HG03575 (cell line): ENCODE data around the gene LTB.
"Not testable (repeated sequence)": the region's sequence is repeated elsewhere in the genome, so short reads cannot be mapped to it uniquely, and the experiment has no call there.

Experiments
- ATAC-seq: cut with Tn5 transposase; IDR thresholded peaks from one replicate; pipeline ENCODE4 v1.9.1; 2021; ENCODE audit not compliant: unreplicated experiment, insufficient number of reproducible peaks, low FRiP score; ENCODE audit errors: extremely low read depth

The LTB gene

GRCh38 chr6:31558631-31559500 lies 23.4 kb downstream of the LTB start:
- no peak for ATAC-seq

GRCh38 chr6:31558318-31558625 lies 24.0 kb downstream of the LTB start:
- no peak for ATAC-seq

GRCh38 chr6:31557443-31558317 lies 24.5 kb downstream of the LTB start:
- ATAC-seq = no peak

GRCh38 chr6:31556307-31556706 lies 25.9 kb downstream of the LTB start:
- ATAC-seq = no peak

GRCh38 chr6:31551371-31551770 lies 30.9 kb downstream of the LTB start:
- not testable (repeated sequence) for ATAC-seq

GRCh38 chr6:31548544-31548873 lies 33.7 kb downstream of the LTB start:
- ATAC-seq = no peak

- ATAC-seq = no peak
Measured at GRCh38 chr6:31547727-31548543, 34.3 kb downstream of the LTB start.

- ATAC-seq = no peak
Measured at GRCh38 chr6:31546958-31547726, 35.1 kb downstream of the LTB start, which contains the start of gene NFKBIL1. TSS of gene NFKBIL1 (plus strand) at chr6:31547608. CDS start at chr6:31547695, 87 bp downstream.

- no peak for ATAC-seq
Measured at GRCh38 chr6:31546339-31546957, 35.8 kb downstream of the LTB start, which contains the start of gene ATP6V1G2. TSS of gene ATP6V1G2 (minus strand) at chr6:31546608. CDS start at chr6:31546559, 49 bp downstream.

- no peak for ATAC-seq
Measured at GRCh38 chr6:31545291-31545690, 36.9 kb downstream of the LTB start.

GRCh38 chr6:31544676-31545075 lies 37.5 kb downstream of the LTB start:
- no peak for ATAC-seq

GRCh38 chr6:31543639-31544038 lies 38.6 kb downstream of the LTB start:
- ATAC-seq = no peak

- ATAC-seq = peak; percentile 40
Measured at GRCh38 chr6:31541658-31542521, 40.3 kb downstream of the LTB start, which contains the start of gene DDX39B. TSS of gene DDX39B (minus strand) at chr6:31542003. CDS start at chr6:31540532, 1,471 bp downstream.

- no peak for ATAC-seq
Measured at GRCh38 chr6:31541059-31541657, 41.1 kb downstream of the LTB start.

GRCh38 chr6:31540640-31541039 lies 41.6 kb downstream of the LTB start:
- no peak for ATAC-seq

- no peak for ATAC-seq
Measured at GRCh38 chr6:31538805-31539400, 43.3 kb downstream of the LTB start.
